ENCODE measurements around the gene USP9X.
"Not testable (repeated sequence)": the region's sequence is repeated elsewhere in the genome, so short reads cannot be mapped to it uniquely, and the experiment has no call there.

USP9X gene

DNA sequence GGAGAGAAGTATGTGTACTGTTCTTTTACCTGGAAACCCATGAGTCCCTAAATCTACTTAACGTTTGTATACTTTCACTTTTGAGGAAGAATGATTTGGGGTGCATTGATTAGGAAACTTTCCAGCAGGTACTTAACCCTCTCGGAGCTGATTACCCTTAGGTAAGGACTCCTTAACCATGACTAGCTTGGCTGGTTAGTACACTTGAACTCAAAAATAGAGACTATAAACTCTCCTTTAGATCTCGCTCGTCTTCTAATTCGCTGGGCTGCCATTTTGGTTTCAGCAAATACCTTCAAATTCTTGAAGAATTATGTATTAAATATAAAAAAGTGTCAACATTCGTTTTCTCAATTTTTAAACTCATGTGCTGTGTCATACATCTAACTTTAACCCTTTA, 2.0 kb downstream of the USP9X start:
- no peak for DNase-seq

DNA sequence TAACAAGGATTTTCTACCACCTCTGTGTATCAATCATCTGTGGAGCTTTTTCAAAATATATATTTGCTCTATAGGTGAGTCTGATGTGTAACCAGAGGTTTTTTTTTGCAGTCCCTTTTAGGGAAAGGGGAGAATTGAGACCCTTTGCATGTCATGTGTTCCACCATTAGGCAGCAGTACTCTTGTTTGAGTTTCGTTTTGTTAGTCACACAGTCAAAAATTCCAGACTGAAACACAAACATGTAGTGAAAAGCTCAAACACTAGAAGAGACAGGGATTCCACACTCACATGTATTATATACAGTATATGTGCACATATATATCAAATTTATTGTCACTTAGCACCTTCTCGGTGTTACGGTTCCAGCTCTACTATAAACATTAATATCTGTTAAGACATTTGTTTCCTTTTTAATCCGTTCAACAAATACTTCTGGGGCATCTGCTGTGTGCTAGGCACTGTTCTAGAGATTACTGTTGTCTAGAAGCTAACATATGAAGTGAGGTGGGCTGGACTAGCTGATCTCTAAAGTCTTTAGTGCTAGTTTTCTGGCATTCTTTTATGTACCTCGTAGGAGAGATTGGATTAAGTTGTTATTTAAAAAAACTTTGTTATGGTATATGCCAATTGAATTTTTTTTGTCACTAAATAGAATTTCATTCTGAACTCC, 5.5 kb downstream of the USP9X start:
- DNase-seq, result no peak

DNA sequence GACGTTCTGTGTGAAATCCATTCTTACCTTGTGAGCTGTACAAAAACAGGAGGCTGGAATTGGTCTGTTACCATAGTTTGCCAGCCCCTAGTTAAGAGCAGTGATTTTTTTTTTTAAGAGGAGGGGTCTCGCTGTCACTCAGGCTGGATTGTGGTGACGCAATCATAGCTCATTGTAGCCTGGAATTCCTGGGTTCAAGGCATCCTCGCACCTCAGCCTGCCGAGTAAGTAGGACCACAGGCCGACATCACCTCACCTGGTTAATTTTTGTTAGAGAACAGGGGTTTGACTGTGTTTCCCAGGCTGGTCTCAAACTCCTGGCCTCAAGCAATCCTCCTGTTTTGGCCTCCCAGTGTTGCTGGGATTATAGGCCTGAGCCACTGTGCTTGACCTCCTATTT, 7.5 kb downstream of the USP9X start:
- DNase-seq, result no peak

DNA sequence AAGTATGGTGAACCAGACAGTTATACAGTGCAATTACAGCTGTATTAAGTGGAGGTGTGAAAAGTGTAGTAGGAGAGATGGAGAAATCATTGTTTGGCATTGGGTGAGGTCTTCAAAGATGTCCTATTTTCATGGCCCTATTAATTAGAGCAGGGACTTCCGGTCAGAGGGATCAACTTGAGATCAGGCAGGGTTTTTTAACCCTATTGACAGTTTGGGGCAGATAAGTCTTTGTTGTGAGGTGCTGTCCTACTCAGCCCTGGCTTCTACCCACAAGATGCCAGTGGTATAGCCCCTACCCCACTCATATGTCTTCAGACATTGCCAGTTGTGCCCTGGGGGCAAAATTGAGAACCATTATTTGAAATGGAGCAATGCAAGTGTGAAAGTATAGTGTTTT, 9.9 kb downstream of the USP9X start:
- DNase-seq, result no peak

DNA sequence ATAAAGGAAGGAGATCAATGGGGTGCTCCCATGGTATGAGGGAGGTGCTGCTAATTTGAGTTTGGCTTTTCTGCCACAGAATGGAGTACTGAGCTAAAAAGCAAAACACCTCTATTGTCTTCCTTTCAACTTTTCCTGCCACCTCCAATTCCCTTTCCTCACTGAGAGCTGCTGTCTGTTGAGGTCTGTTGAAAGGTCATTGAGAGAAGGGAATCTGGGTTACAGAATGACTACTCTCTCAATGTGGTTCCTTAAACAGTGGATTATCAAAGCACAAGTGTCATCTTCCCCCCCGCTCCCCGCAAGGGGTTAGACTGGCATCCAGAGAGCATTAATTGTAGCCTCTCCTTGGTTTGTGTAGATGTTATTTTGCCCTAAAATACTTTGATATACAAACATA, 10.7 kb downstream of the USP9X start:
- DNase-seq, result no peak

DNA sequence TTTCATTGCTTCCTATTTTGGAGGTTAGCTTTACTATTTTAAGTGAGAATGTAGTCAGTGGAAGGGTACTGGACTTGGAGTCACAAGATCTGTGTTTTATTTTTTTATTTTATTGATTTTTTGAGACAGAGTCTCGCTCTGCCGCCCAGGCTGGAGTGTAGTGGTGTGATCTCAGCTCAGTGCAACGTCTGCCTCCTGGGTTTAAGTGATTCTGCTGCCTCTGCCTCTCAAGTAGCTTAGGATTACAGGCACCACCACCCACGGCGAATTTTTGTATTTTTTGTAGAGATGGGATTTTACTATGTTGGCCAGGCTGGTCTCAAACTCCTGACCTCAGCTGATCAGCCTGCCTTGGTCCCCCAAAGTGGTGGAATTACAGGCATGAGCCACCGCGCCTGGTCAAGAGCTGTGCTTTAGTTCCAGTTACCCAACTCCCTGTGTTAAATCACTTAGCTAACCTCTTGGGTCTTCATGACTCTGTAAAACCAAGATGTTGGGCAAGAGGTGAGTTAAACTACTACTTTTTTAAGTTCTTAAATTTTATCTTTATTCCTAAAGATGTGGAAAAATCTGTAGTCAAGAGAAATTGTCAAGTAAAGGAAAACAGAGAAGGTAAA, 11.2 kb downstream of the USP9X start:
- DNase-seq, result no peak

DNA sequence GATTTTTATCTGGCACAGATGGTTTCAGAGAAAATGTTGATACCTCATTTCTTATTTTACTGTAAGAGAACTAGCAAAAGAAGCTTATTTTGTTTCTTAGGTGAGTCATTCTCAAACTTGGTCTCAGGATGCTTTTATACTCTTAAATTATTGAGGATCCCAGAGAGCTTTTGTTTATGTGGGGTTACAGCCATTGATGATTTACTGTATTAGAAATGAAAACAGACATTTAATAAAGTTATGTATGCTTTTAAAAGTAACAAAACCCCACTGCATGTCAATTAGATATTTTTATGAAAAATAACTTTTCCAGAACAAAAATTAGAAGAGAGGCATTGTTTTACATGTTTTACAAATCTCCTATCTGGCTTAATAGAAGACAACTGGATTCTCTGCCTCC, 12.1 kb downstream of the USP9X start:
- no peak for DNase-seq

DNA sequence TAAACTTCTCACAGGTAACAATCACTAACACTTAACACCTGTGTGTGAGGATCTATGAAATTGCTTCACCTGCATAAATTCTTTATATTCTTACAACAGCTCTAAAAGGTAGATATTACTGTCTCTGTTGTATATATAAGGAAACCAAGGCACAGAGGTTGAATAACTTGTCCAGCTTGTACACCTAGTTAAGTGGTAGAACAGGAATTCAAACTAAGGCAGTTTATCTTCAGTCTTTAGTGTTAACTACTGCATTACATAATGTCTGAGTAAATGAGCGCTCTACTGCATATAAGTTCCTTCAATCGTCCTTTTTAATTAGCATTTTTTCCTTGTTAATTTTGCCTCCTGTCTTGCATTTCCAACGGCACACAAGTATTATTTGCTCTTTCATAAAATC, 15.0 kb downstream of the USP9X start:
- no peak for DNase-seq

DNA sequence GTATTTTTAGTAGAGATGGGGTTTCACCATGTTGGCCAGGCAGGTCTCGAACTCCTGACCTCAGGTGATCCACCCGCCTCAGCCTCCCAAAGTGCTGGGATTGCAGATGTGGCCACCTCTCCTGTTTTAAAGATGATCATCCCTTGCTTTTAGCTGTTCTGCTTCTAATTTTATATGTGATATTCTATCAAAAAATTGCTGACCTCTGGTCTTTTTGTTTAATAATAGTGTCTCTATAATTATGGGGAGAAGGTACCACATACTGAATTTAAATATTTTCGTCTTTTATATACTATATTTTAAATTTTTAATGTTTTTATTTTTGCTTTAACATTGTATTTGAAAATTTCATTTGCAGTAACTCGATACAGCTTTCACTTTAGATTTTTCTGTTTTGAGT, 15.6 kb downstream of the USP9X start:
- DNase-seq, result no peak

DNA sequence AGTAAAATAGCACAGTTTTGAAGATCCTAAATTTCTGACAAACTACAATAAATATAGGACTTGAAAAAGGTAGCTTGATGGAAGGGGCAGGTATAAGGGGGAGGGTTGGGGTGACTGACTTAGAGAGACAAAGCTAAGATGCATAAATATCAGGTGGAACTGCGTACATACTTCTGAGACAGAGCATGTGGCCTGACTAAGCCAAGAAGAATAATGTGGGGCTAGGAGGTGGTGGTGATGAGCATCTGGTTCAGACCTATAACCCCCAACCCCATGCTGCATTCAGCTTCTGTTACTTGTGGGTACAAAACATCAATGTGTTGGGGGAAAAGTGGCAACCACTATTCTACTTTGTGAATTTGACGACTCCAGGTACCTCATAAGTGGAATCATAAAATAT, 19.8 kb downstream of the USP9X start:
- no peak for DNase-seq

DNA sequence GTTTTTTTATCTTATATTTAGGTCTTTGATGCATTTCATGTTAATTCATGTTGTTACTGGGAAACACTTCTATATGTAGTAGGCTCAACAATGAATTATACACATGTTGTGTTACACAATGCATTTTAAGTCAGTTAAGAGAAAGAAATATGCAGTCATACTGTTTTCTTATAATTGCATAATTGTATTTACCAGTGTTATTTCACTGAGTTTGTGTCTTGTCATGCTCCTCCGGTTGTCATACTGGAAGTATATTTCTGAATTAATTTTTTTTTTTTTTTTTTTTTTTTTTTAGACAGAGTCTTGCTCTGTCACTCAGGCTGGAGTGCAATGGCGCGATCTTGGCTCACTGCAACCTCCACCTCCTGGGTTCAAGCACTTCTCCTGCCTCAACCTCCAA, 21.0 kb downstream of the USP9X start:
- DNase-seq, result not testable (repeated sequence)

DNA sequence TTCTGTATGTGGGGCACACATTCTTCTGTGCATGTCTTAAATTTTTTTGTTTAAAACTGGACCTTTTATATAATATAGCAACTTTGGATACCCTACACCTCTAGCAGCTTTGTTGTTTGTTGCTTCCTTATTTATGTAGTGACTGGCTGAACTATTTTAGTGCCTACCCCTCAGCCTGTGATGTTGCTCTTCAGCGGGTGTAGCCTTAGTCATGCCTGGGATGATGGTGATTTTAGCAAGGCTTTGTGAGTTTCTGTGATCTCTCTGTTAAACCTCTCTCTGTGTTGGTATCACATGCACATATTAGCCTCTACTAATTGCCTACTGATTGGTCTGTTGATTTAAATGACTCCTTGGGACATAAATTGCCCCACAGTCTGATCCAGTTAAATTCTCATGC, 22.8 kb downstream of the USP9X start:
- DNase-seq, result peak in 1 of 2 donors; percentile 17

DNA sequence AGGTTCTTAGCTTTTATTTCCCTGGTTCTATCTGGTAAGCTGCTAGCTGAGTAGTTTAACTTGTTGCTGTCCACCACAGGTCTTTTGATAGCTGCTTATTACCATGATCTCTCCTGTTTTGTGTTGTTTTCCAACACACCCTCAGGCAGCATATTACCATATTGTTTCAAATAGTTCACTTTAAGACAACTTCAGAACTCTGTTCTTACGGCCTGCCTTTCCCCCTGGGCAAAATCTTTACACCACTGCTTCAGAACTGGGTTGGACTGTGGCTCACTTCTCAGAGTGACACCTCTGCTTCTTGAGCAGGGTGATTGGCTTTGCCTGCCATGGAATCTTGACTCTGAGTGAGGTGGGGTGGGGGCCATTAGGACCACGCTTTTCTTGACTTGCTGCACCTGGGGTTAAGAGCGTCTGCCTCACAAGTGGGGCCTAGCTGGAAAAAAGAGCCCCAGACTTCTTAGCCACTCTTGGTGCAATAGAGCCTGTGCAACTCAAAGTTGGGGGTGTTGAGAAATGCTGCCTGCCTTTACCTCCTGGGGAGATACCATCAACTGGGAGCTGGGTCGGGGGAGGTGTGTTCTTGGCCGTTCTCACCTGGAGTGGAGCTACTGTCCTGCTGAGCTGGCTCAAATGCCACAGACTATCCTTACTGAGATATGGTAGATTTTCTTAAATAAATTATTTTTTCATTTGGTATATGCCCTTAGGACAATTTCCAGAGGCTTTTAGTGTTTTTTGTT, 23.4 kb downstream of the USP9X start:
- no peak for DNase-seq

DNA sequence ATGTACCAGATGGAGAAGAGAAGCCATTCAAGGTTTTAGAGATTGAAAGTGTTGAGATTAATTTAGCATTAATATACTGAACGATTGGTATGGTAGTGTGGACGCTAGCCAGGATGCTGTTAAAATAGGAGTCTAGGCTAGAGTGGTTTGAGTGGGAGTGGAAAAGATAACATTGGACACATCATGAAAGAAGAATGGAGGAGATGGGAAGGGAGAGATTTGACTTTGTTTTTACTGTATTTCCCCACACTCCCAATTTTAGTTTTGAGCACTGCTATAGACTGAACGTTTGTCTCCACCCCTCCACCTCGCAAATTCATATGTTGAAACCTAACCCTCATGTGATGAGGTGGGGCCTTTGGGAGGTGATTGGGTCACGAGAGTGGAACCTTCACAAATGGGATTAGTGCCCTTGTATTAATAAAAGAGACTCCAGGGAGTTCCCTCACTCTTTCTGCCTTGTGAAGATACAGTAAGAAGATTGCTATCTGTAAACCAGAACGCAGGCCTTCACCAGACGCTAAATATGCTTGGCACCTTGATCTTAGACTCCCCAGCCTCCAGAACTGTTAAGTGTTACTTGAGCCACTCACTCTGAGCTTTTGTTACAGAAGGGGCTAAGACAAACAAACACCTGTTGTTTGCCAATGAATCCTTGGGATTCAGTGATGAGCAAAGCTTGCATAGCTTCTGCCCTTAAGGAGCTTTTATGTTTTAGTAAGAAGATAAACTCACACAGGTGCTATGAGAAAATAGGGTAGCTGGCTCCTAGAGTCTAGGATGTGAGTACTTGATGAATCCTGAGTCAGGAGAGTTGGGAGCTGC, 25.8 kb downstream of the USP9X start:
- DNase-seq, result no peak

DNA sequence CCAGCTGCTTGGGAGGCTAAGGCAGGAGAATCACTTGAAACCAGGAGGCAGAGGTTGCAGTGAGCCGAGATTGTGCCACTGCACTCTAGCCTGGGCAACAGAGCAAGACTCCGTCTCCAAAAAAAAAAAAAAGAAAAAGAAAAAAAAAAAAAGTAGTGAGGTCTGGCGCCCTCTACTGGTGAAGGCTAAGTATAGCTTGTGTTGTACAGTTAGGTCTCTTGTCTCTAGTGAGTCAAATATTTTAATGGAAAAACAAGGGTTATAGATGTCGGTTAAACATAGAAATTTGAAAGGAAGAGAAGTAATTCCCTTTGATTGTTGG, 29.8 kb downstream of the USP9X start:
- DNase-seq, result not testable (repeated sequence)

DNA sequence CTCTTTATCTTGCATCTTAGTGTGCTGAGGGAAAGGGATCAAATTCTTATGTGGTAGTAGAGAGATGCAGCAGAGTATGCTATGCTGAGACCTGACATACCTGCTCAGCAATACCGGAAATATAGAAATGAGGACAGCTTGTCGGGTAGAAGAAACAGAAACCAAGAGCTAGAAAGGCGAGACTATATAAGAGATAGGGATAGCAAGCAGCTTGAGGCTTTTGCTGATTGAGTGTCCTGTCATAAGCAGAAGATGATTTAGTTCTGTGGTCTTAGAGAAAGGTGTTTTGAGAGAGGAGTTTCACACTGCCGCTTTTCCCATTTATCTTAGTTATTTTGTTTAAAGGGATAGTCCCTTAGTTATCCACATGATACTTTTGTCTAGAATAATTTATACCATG, 31.7 kb downstream of the USP9X start:
- DNase-seq, result no peak

DNA sequence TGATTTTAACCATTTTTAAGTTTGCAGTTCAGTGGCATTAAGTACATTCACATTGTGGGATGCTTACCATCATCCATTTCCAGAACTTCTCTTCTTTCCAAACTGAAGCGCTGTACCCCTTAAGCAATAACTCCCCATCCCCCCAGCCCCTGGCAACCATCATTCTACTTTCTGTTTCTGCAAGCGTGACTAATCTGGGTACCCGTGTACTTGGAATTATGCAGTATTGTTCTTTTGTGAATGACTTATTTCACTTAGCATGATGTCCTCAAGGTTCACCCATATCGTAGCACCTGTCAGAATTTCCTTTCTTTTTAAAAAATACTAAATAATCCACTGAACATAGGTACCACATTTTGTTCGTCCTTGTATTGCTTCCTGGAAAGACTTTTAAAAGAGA, 32.9 kb downstream of the USP9X start:
- no peak for DNase-seq

DNA sequence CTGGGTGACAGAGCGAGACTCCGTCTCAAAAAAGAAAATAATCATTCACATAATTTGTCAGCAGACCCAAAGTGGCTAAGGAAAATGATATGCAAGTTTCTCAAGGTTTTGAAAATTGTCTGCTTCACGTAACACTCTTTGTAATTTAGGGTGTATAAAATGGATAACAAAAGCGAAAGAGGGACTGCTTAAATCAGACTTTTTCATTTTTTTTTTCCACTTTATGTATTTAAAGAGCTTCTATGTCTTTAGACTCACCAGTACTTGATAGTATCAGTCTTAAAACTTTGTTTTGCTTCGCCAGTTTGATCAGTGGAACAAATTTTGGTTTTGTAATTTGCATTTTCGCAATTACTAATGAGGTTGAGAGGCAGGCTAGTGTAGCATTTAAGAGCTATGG, 34.6 kb downstream of the USP9X start:
- no peak for DNase-seq

DNA sequence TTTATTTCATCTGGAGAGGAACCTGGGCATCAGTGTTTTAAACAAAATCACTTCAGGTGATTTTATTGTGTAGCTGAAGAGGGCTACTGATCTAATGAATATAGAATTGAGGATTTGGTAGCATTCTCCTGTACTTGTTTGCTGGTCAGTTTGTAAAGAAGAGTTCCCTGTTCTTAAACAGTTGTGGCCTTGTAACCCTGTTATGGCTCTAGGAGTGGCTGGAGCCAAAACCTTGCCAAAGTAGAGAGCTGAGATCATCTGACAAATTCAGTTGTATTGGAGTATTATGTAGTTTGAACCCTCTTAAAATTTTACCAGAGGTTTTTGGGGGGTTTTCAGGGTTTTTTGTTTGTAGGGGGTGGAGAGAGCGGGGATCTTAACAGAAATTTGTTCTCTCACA, 36.5 kb downstream of the USP9X start:
- DNase-seq, result no peak

DNA sequence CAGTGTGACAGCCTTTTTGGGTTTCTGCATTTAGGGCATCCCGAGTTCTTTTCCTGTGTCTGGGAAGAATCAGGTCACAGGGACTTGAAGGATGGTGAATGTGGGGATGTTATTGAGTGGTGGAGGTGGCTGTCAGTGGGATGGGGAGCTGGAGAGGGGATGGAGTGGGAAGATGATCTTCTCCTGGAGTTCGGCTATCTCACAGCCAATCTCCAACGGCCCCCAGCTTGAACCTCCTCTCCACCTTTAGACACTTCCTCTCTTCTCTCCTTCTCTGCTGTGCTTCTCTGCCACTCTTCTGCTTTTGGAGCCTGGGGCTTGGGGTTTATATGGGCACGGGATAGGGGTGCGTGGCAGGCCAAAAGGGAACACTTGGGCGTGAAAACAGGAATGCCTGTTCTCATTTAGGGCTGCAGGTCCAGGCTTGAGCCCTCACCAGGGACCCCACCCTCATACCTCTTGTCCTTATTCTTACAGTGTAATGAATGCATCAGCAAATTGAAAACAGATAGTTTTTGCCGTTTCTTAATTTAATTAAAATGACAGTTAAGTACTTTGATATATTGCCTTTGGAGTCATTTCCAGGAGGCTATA, 37.5 kb downstream of the USP9X start:
- DNase-seq, result no peak

DNA sequence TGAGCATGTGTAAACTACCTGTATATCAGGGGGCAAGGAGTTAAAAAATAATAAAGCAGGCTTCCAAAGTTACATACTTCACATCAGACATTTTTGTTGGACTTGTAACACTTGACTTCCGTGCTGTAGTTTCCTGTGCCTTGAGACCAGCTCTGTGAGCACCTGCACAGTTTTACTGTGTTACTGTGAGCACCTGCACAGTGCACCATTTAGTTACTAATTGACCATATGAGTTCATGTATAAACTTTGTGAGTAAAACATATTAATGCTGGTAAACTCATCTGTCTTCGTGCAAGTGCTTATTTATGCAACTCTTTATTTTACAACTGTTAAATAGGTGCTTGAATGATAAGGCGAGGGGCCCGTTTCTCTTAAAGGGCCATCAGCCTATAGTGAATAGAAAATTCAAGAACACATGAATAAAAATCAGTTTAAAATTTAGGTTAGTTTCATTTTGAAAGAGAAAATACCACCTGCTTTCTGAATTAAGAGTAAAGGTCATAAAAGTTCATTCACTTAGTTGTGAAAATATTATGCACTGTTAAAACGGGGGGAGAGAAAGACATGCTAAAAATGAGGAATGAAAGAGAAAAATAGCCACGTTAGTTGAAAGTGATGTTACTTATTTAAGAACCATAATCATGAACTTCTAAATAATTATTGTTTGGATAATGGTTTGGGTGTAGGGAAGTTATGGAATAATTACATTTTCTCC, 42.4 kb downstream of the USP9X start:
- DNase-seq, result no peak

DNA sequence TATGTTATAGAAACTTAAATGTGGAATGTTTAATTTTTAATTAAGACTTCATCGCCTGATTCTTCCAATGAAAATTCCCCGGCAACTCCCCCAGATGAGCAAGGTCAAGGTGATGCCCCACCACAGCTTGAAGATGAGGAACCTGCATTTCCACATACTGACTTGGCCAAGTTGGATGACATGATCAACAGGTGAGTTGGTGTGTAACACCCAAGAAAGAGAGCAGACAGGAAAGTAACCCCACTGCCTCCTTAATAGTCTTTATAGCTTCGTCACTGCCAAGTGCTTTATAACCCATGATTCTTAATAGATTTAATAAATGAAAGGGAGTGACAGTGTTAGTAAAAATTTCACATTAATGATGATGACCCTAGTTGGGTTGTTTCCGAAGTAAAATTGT, 43.7 kb downstream of the USP9X start:
- DNase-seq, result no peak

DNA sequence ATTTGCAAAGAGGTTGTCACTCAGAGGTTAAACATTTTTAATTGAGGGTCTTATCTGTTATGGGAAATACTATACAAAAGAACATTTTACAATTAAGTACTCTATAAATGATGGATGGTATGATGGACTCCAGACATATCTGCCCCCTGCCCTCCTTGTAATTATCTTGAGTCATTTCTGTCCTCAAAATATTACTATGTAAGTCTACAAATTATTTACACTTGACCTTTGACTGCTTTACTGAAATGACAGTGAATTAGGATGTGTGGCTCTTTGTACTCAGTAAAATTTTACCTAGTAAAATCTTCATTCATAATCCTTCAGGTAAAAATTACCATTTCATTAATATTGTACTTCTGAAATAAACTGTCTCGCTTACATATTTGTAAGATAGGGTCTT, 46.5 kb downstream of the USP9X start:
- no peak for DNase-seq

Measured in bone marrow (tissue), 2 donors.